GM18502 (cell line): ENCODE measurements around the gene MOCOS.

Source experiments
- ATAC-seq: cut with Tn5 transposase; IDR thresholded peaks from one replicate; pipeline ENCODE4 v1.9.1; 2021; ENCODE audit warnings: mild to moderate bottlenecking; ENCODE audit not compliant: unreplicated experiment, poor library complexity

The MOCOS gene

GRCh38 chr18:36177913-36178312 lies 9.4 kb upstream of the MOCOS start:
- ATAC-seq, result no peak

- no peak for ATAC-seq
Observed at GRCh38 chr18:36179562-36180355, 7.5 kb upstream of the MOCOS start.

DNA sequence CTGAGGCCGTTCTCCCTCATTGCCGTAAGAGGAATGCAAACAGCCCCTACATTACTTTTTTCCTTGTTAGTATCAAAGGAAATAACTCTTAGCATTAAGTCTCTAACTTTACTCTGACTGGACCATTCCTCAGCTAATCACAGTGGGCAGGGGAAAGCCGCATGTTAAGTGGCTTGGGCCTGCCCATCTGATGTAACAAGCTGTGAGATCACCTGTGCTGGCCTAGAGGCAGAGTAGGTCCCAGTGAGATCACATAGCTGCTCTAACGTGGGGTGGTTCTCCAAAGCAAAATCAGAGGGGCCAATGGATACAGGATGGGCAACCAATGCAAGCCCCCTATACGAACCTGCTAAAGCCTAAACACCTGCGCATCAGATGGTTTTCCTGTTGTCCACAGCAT lies 5.9 kb upstream of the MOCOS start:
- no peak for ATAC-seq

DNA sequence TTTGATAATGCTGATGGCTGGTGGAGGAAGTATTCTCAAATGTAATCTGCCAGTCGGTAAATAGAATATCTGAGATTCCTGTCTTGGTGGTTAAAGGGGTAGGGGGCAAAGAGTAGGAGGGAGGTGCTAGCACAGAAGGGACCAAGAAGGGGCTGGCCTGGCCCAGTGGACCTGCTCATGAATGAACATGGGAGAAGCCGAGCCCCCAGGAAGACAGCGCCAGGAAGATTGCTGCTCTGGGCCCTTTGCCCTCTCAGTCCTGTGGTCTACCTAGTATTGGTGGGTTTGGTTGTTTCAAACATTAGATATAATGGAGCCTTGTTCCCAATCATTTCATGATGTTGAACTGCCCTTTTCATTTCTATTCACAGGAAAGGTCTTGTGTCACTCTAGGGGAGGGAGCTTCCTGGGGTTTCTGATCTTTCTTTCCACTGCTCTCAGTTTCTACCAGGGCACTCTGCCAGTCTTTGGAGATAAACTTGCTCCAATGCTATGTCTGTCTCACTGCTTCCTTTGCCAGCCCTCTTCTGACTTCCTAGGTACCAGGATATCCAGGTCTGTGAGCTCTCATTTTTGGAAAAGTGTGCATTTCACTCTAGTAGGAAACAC lies 5.3 kb upstream of the MOCOS start:
- no peak for ATAC-seq

GRCh38 chr18:36183033-36183432 lies 4.3 kb upstream of the MOCOS start:
- no peak for ATAC-seq

DNA sequence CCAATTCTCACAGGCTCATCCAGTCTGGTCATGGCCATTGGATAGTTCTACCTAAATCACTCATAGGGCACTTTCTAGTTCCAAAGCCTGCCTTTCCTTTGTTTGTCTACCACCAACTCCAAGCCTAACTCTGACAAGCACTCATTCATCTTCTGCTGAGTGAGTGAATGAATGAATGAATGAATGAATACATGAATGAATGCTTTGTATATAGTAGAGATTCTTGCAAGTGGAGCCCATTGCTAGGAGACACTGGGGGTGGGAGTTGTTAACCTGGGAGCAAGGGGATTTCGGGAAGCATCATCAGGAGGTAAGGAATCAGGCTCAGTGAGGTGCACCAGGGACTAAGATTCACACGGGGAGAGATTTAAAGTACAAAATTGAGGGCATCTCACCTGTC lies 3.3 kb upstream of the MOCOS start:
- ATAC-seq, result no peak

- ATAC-seq, result no peak
Observed at GRCh38 chr18:36185157-36185556, 2.1 kb upstream of the MOCOS start.

GRCh38 chr18:36185901-36186460 lies 1.3 kb upstream of the MOCOS start:
- no peak for ATAC-seq

GRCh38 chr18:36186461-36187192 lies 670 bp upstream of the MOCOS start:
- no peak for ATAC-seq

DNA sequence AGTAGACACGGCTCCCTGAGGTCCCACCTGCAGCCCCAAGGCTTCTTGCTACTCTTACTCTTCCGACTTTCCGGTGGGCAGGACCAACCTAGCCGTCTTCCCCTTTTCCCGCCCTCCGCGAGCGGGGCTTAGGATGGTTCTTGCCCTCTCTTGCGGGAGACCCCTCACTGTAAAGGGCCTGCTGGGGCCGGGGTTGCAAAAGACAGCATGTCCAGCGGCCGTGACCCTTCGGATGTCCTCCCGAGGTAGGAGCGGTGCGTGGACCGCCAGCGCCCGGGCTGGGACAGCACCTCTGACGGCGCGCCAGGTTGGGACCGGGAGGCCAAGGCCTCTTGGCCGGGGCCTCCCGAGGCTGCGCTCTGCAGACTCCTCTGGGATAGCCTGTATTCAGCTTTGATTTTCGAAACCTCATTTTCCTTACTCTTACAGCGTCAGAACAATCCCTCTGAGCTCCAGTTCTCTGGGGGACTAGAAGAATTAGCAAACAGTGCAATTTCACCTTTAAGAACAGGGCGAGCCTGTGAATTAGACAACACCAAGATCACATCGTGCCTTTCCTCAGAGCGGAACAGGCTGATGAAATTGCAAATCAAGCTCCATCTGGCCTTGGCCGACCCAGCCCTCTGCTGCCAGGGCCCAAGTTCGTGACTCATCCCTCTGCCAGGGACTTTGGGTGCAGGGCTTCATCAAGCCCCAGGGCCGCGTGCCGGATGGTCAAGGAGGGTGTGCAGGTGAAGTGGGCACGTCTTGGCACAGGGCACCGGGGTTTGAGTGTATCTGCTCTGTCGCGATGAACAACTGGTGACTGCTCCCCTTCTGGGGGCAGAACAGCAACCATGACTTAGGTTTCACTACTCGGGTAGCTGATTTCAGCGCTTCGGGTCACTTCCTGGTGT lies 777 bp downstream of the MOCOS start:
- ATAC-seq, result no peak

- no peak for ATAC-seq
Observed at GRCh38 chr18:36188916-36189315, 1.6 kb downstream of the MOCOS start.

GRCh38 chr18:36189486-36189885 lies 2.2 kb downstream of the MOCOS start:
- ATAC-seq, result no peak

DNA sequence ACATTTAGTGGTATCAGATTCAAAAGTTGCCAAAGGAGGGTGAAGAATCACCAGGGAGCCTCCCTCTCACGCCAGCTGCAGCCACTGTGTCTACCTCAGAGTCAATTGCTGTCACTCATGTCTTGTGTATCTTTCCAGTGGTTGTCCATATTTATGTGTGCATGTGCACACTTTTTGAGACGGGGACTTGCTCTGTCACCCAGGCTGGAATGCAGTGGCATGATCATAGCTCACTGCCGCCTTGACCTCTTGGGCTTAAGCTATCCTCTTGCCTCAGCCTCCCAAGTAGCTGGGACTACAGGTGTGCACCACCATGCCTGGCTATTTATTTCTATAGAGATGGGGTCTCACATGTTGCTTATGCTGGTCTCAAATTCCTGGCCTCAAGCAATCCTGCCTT lies 4.0 kb downstream of the MOCOS start:
- ATAC-seq, result no peak

- no peak for ATAC-seq
Observed at GRCh38 chr18:36191711-36192110, 4.4 kb downstream of the MOCOS start.

GRCh38 chr18:36194600-36195315 lies 7.5 kb downstream of the MOCOS start:
- ATAC-seq, result no peak

GRCh38 chr18:36195427-36196122 lies 8.3 kb downstream of the MOCOS start:
- ATAC-seq, result no peak

DNA sequence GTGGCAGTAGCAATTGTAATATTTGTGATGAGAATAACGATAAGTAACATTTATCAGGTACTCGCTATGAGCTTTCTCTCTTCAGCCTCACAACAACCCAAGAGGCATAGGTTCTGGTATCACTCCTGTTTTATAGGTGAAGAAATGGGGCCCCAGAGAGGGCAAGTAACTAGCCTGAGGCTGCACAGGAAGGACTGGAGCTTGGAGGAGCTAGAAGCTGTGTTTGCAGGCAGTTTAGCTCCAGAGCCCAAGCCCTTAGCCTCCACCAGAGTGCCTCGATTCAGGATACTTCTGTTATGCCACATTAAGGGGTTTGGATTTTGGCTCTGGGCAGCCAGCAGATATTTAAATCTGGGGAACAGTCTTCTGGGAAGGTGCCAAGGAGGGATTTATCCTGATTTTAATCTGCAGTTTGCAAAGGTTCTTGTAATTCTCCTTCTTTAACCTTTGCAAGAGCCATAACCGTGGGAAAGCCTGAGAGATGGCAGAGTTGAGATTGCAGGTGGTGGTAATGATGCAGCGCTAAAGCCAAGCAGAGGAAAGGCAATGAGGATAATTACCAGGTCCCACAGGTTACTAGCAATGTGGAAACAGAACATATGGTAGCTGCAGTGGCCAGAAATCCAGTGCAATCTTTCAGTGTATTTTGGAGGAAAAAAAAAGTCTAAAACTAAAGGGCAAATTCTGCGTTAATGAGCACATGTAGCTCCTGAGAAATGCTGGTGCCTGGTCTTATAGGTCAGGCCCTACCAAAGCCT lies 9.1 kb downstream of the MOCOS start:
- no peak for ATAC-seq

GRCh38 chr18:36197511-36198166 lies 10.3 kb downstream of the MOCOS start:
- no peak for ATAC-seq
